Measurements from ENCODE around the gene BCL2L14. TPM values are rescaled to one million over a fixed set of nuclear protein-coding genes. Genes with fewer than 3 reads are reported as not detected.
"Not testable (repeated sequence)": the region's sequence is repeated elsewhere in the genome, so short reads cannot be mapped to it uniquely, and the experiment has no call there.

The BCL2L14 gene
- total RNA-seq, 2 donors from 2014 or later, result 48.6 to 68.3 TPM

GRCh38 chr12:12133785-12134184 lies 63.0 kb downstream of the BCL2L14 start:
- TF ChIP-seq, protein P1, sequence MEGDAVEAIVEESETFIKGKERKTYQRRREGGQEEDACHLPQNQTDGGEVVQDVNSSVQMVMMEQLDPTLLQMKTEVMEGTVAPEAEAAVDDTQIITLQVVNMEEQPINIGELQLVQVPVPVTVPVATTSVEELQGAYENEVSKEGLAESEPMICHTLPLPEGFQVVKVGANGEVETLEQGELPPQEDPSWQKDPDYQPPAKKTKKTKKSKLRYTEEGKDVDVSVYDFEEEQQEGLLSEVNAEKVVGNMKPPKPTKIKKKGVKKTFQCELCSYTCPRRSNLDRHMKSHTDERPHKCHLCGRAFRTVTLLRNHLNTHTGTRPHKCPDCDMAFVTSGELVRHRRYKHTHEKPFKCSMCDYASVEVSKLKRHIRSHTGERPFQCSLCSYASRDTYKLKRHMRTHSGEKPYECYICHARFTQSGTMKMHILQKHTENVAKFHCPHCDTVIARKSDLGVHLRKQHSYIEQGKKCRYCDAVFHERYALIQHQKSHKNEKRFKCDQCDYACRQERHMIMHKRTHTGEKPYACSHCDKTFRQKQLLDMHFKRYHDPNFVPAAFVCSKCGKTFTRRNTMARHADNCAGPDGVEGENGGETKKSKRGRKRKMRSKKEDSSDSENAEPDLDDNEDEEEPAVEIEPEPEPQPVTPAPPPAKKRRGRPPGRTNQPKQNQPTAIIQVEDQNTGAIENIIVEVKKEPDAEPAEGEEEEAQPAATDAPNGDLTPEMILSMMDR (IDR thresholded peaks at IDR 0.05), result no peak
- Histone ChIP-seq H3K27ac (no peak overlapping the region), H3K4me3 (no peak overlapping the region), H3K4me1 (no peaks in the 10 kb centered on the region), H3K9me3 (no peaks in the 10 kb centered on the region), H3K36me3 (no peaks in the 10 kb centered on the region), H3K9ac (ENCODE audit: low read depth in 2 of 2, low read length in 2 of 2) (no peak overlapping the region), H3K27me3 (no peaks in the 10 kb centered on the region)
- DNase-seq, result no peak
- intact Hi-C loops (cut with DNase I), result no loop called here

DNA sequence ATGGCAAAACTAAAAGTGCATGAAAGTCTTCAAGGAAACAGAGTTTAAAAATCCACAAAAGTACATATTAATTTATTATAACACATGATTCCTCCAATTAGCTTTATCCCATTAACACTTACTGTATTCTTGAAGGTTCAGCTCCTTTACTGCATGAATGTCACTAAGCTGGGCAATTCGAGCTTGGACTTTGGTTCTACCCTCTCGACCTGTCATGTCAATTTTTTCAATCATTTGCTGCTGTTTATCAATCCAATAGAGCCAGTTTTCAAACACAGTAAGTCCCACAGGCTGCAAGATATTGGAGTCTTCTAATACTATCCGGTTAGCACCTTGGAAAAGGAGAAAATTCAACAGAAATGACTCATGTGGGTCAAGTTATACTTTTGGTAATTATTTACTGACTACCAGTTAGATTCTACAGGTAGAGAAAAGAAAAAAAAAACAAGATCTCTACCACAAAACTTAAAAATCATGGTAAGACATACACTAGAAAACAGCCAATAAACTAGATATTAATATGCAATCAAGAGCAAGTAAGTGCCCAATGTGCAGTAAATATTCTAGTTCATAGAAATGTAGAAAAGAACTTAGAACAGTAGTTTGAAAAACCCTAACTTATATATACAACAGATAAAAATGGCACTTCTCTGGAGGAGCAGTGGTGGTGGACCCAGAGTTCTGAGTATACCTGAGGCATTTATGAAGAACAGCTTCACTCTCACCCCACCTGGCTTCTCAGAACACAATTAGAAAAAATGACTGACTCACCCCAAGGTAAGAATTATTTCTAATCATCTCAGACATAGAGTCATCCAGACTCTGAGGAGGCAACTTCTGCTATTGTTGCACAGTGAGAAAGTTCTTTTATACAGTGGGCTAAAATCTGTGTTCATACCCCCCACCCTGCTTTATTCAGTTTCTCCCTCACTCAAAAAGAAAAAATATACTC lies 67.7 kb downstream of the BCL2L14 start:
- Histone ChIP-seq H3K27ac (no peak overlapping the region), H3K4me3 (no peak overlapping the region), H3K27me3 (no peaks in the 10 kb centered on the region), H3K36me3 (no peaks in the 10 kb centered on the region), H3K9ac (ENCODE audit: low read depth in 2 of 2, low read length in 2 of 2) (no peak overlapping the region), H3K4me1 (no peaks in the 10 kb centered on the region), H3K9me3 (no peaks in the 10 kb centered on the region)
- intact Hi-C loops (cut with DNase I), result no loop called here
- DNase-seq, result no peak
- TF ChIP-seq, protein P1 (IDR thresholded peaks at IDR 0.05), result no peak

- H3K36me3 ChIP-seq, result no peaks in the 10 kb centered on the region
- intact Hi-C loops (cut with DNase I), result no loop called here
- H3K4me1 ChIP-seq, result no peaks in the 10 kb centered on the region
- H3K9me3 ChIP-seq, result no peaks in the 10 kb centered on the region
- no peak overlapping the region for H3K9ac ChIP-seq (ENCODE audit: low read depth in 2 of 2, low read length in 2 of 2)
- H3K4me3 ChIP-seq, result no peak overlapping the region
- TF ChIP-seq, protein P1 (IDR thresholded peaks at IDR 0.05), result no peak
- DNase-seq, result no peak
- H3K27ac ChIP-seq, result no peak overlapping the region
- H3K27me3 ChIP-seq, result no peaks in the 10 kb centered on the region
Measured at GRCh38 chr12:12141000-12141399, 70.3 kb downstream of the BCL2L14 start.

GRCh38 chr12:12144531-12144930 lies 73.8 kb downstream of the BCL2L14 start:
- H3K36me3 ChIP-seq; H3K27me3 ChIP-seq; H3K9ac ChIP-seq (ENCODE audit: low read depth in 2 of 2, low read length in 2 of 2); H3K9me3 ChIP-seq; H3K4me3 ChIP-seq; H3K4me1 ChIP-seq; H3K27ac ChIP-seq; intact Hi-C loops (cut with DNase I); DNase-seq: not testable (repeated sequence)

- H3K36me3 ChIP-seq, result no peaks in the 10 kb centered on the region
Measured at GRCh38 chr12:12147111-12147510, 76.4 kb downstream of the BCL2L14 start.

More at GRCh38 chr12:12147111-12147510, 76.4 kb downstream of the BCL2L14 start:
- no peaks in the 10 kb centered on the region for H3K4me1 ChIP-seq
- H3K9ac ChIP-seq (ENCODE audit: low read depth in 2 of 2, low read length in 2 of 2), result no peak overlapping the region
- no peaks in the 10 kb centered on the region for H3K27me3 ChIP-seq
- intact Hi-C loops (cut with DNase I), result no loop called here
- no peak overlapping the region for H3K27ac ChIP-seq
- DNase-seq, result no peak
- H3K4me3 ChIP-seq, result no peak overlapping the region
- TF ChIP-seq, protein P1 (IDR thresholded peaks at IDR 0.05), result no peak
- no peaks in the 10 kb centered on the region for H3K9me3 ChIP-seq

Small RNA genes lying within 50 kb of the gene (microRNA-seq; reads per million reads assigned to microRNA genes)
- not detected for gene MIR1244-4

Other genes with a start within 250 kb of the BCL2L14 start
- gene LRP6, start 196.1 kb downstream of the BCL2L14 start, total RNA-seq, result 10 to 100 TPM; 26.2 to 37.9 TPM